Measurements from ENCODE around the gene METTL27.
"Not testable (repeated sequence)": the region's sequence is repeated elsewhere in the genome, so short reads cannot be mapped to it uniquely, and the experiment has no call there.

DNA sequence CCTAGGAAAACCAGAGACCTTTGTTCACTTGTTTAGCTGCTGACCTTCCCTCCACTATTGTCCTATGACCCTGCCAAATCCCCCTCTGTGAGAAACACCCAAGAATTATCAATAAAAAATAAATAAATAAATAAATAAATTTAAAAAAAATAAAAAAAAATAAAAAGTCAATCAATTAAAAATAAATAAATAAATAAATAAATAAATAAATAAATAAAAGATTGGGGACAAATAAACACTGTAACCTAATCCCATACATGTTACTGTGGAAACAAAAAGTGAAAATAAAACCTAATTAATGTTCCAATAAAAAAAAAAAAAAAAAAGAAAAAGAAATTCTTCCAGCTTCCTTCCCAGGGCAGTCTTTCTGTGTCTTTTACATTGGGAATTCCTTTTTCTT lies 5.1 kb downstream of the METTL27 start:
- not testable (repeated sequence) for TF ChIP-seq POLR2A (IDR thresholded peaks at IDR 0.05)
- TF ChIP-seq, protein P1, sequence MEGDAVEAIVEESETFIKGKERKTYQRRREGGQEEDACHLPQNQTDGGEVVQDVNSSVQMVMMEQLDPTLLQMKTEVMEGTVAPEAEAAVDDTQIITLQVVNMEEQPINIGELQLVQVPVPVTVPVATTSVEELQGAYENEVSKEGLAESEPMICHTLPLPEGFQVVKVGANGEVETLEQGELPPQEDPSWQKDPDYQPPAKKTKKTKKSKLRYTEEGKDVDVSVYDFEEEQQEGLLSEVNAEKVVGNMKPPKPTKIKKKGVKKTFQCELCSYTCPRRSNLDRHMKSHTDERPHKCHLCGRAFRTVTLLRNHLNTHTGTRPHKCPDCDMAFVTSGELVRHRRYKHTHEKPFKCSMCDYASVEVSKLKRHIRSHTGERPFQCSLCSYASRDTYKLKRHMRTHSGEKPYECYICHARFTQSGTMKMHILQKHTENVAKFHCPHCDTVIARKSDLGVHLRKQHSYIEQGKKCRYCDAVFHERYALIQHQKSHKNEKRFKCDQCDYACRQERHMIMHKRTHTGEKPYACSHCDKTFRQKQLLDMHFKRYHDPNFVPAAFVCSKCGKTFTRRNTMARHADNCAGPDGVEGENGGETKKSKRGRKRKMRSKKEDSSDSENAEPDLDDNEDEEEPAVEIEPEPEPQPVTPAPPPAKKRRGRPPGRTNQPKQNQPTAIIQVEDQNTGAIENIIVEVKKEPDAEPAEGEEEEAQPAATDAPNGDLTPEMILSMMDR (IDR thresholded peaks at IDR 0.05 in 8 of 11, conservative IDR thresholded peaks at IDR 0.05 in 3 of 11) = not testable (repeated sequence)

Measured in spleen (tissue), 7 donors.